IMR-90 (cell line): ENCODE results near the gene CPNE2. TPM values are rescaled to one million over a fixed set of nuclear protein-coding genes. Genes with fewer than 3 reads are reported as not detected.
A peak's percentile ranks its signal among the peaks of the same experiment; 100 is the strongest.

Source experiments
- ATAC-seq: fragments of 200-7000 bp; cut with Tn5 transposase; 2 replicates; pipeline ENCODE4 v1.9.1; 2020; ENCODE audit warnings: low read depth, mild to moderate bottlenecking, moderate library complexity
- BruUV-seq: library from RNA; stranded (reverse); fragments of 400-500 nt; replicated peaks from 2 replicates; lab custom pipeline; 2021; lab: Mats Ljungman, UMichigan
- CTCF ChIA-PET: fragments of 300-600 bp; formaldehyde crosslinking; extraction: SDS; loops from one replicate; lab custom pipeline; 2021; ENCODE audit warnings: antibody characterized with exemption; lab: Yijun Ruan, JAX
- POLR2A ChIA-PET: fragments of 300-600 bp; sonication (Branson Sonifier 250); formaldehyde crosslinking; loops from one replicate; lab custom pipeline; 2022; ENCODE audit warnings: antibody characterized with exemption; ENCODE audit not compliant: unreplicated experiment; lab: Charles Lee
- DNase-seq: peaks from one replicate; pipeline ENCODE4 v3.0.0; 2013
- H2AFZ ChIP-seq: replicated peaks from 2 replicates; pipeline ENCODE3; 2013; ENCODE audit warnings: low read length, mild to moderate bottlenecking; ENCODE audit not compliant: poor library complexity
- H2AK5ac ChIP-seq: 2 replicates; pipeline ENCODE4 v1.6.1; 2013; ENCODE audit warnings: low read depth, low read length, inconsistent platforms
- H2AK9ac ChIP-seq: replicated peaks from 2 replicates; pipeline ENCODE3; 2013; ENCODE audit warnings: mild to moderate bottlenecking, low read depth, low read length, moderate library complexity; ENCODE audit not compliant: poor library complexity
- H2BK120ac ChIP-seq: 2 replicates; pipeline ENCODE4 v1.6.1; 2013; ENCODE audit warnings: low read depth, low read length, inconsistent platforms
- H2BK15ac ChIP-seq: 3 replicates; pipeline ENCODE4 v1.6.1; 2013; ENCODE audit warnings: low read depth, low read length, inconsistent platforms
- H2BK20ac ChIP-seq: 2 replicates; pipeline ENCODE4 v1.6.1; 2013; ENCODE audit warnings: low read depth, mild to moderate bottlenecking, inconsistent platforms, low read length, moderate library complexity
- H2BK5ac ChIP-seq: 2 replicates; pipeline ENCODE4 v1.6.1; 2013; ENCODE audit warnings: mild to moderate bottlenecking, low read depth, low read length, inconsistent platforms; ENCODE audit not compliant: poor library complexity, severe bottlenecking
- H3K14ac ChIP-seq: replicated peaks from 2 replicates; pipeline ENCODE4 v1.6.1; 2013; ENCODE audit warnings: low read depth, low read length, inconsistent platforms
- H3K18ac ChIP-seq: 2 replicates; pipeline ENCODE4 v1.6.1; 2013; ENCODE audit warnings: low read depth, low read length, control low read depth
- H3K23ac ChIP-seq: 2 replicates; pipeline ENCODE4 v1.6.1; 2013; ENCODE audit warnings: low read depth, low read length, inconsistent platforms
- H3K27ac ChIP-seq: 2 replicates; pipeline ENCODE4 v1.5.1; 2013; ENCODE audit warnings: mild to moderate bottlenecking, control low read depth, low read length; ENCODE audit not compliant: insufficient read depth
- H3K27me3 ChIP-seq: 2 replicates; pipeline ENCODE4 v1.6.1; 2013; ENCODE audit warnings: low read length; ENCODE audit not compliant: control insufficient read depth, insufficient read depth
- H3K36me3 ChIP-seq: 2 replicates; pipeline ENCODE4 v1.6.1; 2013; ENCODE audit warnings: low read length, mixed read lengths; ENCODE audit not compliant: control insufficient read depth, insufficient read depth
- H3K4ac ChIP-seq: 2 replicates; pipeline ENCODE4 v1.6.1; 2013; ENCODE audit warnings: low read depth, low read length, inconsistent platforms
- H3K4me1 ChIP-seq: 2 replicates; pipeline ENCODE4 v1.6.1; 2013; ENCODE audit warnings: low read length, mixed read lengths; ENCODE audit not compliant: control insufficient read depth, insufficient read depth
- H3K4me2 ChIP-seq: 2 replicates; pipeline ENCODE4 v1.6.1; 2013; ENCODE audit warnings: low read depth, mild to moderate bottlenecking, control low read depth, low read length, moderate library complexity
- H3K4me3 ChIP-seq: 2 replicates; pipeline ENCODE4 v1.5.1; 2013; ENCODE audit warnings: low read depth, mild to moderate bottlenecking, control low read depth, low read length, moderate library complexity; ENCODE audit not compliant: insufficient read depth
- H3K56ac ChIP-seq: 2 replicates; pipeline ENCODE4 v1.6.1; 2013; ENCODE audit warnings: low read length, inconsistent platforms; ENCODE audit not compliant: insufficient read depth; ENCODE audit errors: extremely low read depth
- H3K79me1 ChIP-seq, 2 experiments: 2 replicates each; pipeline ENCODE4 v1.6.1; 2013; ENCODE audit warnings: low read length in 2 of 2, inconsistent platforms in 1 of 2, low read depth in 1 of 2
- H3K9ac ChIP-seq: 2 replicates; pipeline ENCODE4 v1.6.1; 2013; ENCODE audit warnings: low read depth, low read length, control low read depth
- H3K9me1 ChIP-seq: 2 replicates; pipeline ENCODE4 v1.6.1; 2013; ENCODE audit warnings: low read length, inconsistent platforms; ENCODE audit not compliant: insufficient read depth
- H3K9me3 ChIP-seq: 2 replicates; pipeline ENCODE4 v1.6.1; 2013; ENCODE audit warnings: low read length; ENCODE audit not compliant: control insufficient read depth, insufficient read depth
- H4K20me1 ChIP-seq: 2 replicates; pipeline ENCODE4 v1.6.1; 2013; ENCODE audit warnings: low read length, inconsistent platforms; ENCODE audit not compliant: insufficient read depth
- H4K5ac ChIP-seq: 2 replicates; pipeline ENCODE4 v1.6.1; 2013; ENCODE audit warnings: mild to moderate bottlenecking, low read depth, low read length, control low read depth
- H4K8ac ChIP-seq, 2 experiments: 2 replicates each; pipeline ENCODE4 v1.6.1; 2013; ENCODE audit warnings: low read depth in 2 of 2, low read length in 2 of 2, control low read depth in 1 of 2, inconsistent platforms in 1 of 2
- H4K91ac ChIP-seq: 2 replicates; pipeline ENCODE4 v1.6.1; 2013; ENCODE audit warnings: low read depth, low read length, inconsistent platforms; ENCODE audit not compliant: insufficient read depth
- BHLHE40 ChIP-seq: fragments of 150-350 bp; IDR thresholded peaks from 2 replicates; pipeline ENCODE4 v1.6.1; 2016; ENCODE audit warnings: mild to moderate bottlenecking, low read depth, low read length
- CHD1 ChIP-seq: IDR thresholded peaks from 2 replicates; pipeline ENCODE4 v1.6.1; 2012; ENCODE audit warnings: low read depth, low read length, improper control_type of control experiment
- MAFK ChIP-seq: IDR thresholded peaks from 2 replicates; pipeline ENCODE4 v1.6.1; 2012; ENCODE audit warnings: low read depth, low read length, improper control_type of control experiment
- MAZ ChIP-seq: IDR thresholded peaks from 2 replicates; pipeline ENCODE4 v1.6.1; 2012; ENCODE audit warnings: low read depth, mild to moderate bottlenecking, low read length, improper control_type of control experiment, moderate library complexity, borderline replicate concordance
- MXI1 ChIP-seq: IDR thresholded peaks from 2 replicates; pipeline ENCODE4 v1.6.1; 2012; ENCODE audit warnings: low read depth, mild to moderate bottlenecking, low read length, moderate library complexity, borderline replicate concordance
- RCOR1 ChIP-seq: IDR thresholded peaks from 2 replicates; pipeline ENCODE4 v1.6.1; 2012; ENCODE audit warnings: mild to moderate bottlenecking, low read length, improper control_type of control experiment; ENCODE audit not compliant: insufficient replicate concordance
- RFX5 ChIP-seq: IDR thresholded peaks from 2 replicates; pipeline ENCODE4 v1.8.0; 2012; ENCODE audit warnings: low read depth, mild to moderate bottlenecking, low read length, moderate library complexity
- SMC3 ChIP-seq: fragments of 150-350 bp; IDR thresholded peaks from 2 replicates; pipeline ENCODE4 v1.6.1; 2016; ENCODE audit warnings: low read depth, mild to moderate bottlenecking, antibody characterized with exemption, low read length, moderate library complexity
- USF2 ChIP-seq: fragments of 150-350 bp; IDR thresholded peaks from 2 replicates; pipeline ENCODE4 v1.6.1; 2017; ENCODE audit warnings: mild to moderate bottlenecking, antibody characterized with exemption, low read length, low read depth
- WGBS, 2 experiments: methylation state at CpG; one replicate each; pipeline versions ENCODE4 v1.1.5 to v1.1.7; 2013; ENCODE audit warnings: missing lambda C conversion rate in 2 of 2; ENCODE audit not compliant: insufficient read length in 1 of 2; ENCODE audit errors: extremely low coverage in 2 of 2; 5-methylcytosine and 5-hydroxymethylcytosine counted together
- dilution Hi-C: fragments of 300-500 bp; cut with HindIII; formaldehyde crosslinking; loops from one replicate; pipeline ENCODE4 v1.14.3; 2018; ENCODE audit warnings: low sequenced_read_pairs; ENCODE audit not compliant: unreplicated experiment
- in situ Hi-C: fragments of 300-500 bp; cut with MboI; formaldehyde crosslinking; loops from 3 replicates; pipeline ENCODE4 v1.14.3; 2019; ENCODE audit warnings: low sequenced_read_pairs, inconsistent platforms, mixed read lengths
- intact Hi-C: fragments of 100-400 bp; cut with micrococcal nuclease; formaldehyde crosslinking; loops from 2 replicates; pipeline ENCODE4 v1.10.0; 2022
- polyA plus RNA-seq, 3 experiments: library from polyadenylated mRNA; depleted of rRNA; stranded (reverse); fragments of >200 nt; gene quantifications; 2 replicates each; pipeline ENCODE4 v1.2.3, GENCODE V29; 2012; ENCODE audit warnings: low replicate concordance in 1 of 3
- total RNA-seq: library from RNA; depleted of rRNA; stranded (reverse); fragments of >200 nt; gene quantifications from 2 replicates; pipeline ENCODE4 v1.2.3, GENCODE V29; 2012

Gene CPNE2
- total and polyA plus RNA-seq, 2 of the 4 experiments (the other 2 are of a cell fraction) = 15.4 to 48.0 TPM

GRCh38 chr16:57115514-57116182 is 23.3 kb downstream of the CPNE2 start:
- TF ChIP-seq CHD1 = no peak
- 0 out of 2 replicates have a peak, but pooled peaks have one; percentile 15 for TF ChIP-seq MAZ
- TF ChIP-seq BHLHE40 = no peak
- no peak for TF ChIP-seq RCOR1
- no peak for TF ChIP-seq MAFK
- TF ChIP-seq SMC3 = no peak
- peak; percentile 85 for TF ChIP-seq USF2
- no peak for TF ChIP-seq MXI1
- TF ChIP-seq RFX5 = no peak
- Histone ChIP-seq H2AFZ (peak overlapping the region; percentile 80), H4K20me1 (no peaks in the 10 kb centered on the region), H3K4me3 (no peak overlapping the region), H4K5ac (no peak overlapping the region), H3K4me2 (no peak overlapping the region; the same call in 1 of the 2 replicates), H3K4me1 (peaks cover 13% of the 10 kb centered on the region), H2BK20ac (no peak overlapping the region), H3K4ac (no peak overlapping the region), H3K56ac (no peak overlapping the region), H3K9me1 (peaks cover 16% of the 10 kb centered on the region; the same call in 1 of the 2 replicates), H2BK15ac (no peak overlapping the region), H4K91ac (no peak overlapping the region), H3K27me3 (no peaks in the 10 kb centered on the region), H3K79me1 (peaks cover 0 to 10% of the 10 kb centered on the region in 2 experiments; a peak in 1 of 4 replicates), H3K27ac (no peak overlapping the region), H2BK120ac (no peak overlapping the region), H3K18ac (no peak overlapping the region), H3K14ac (no peak overlapping the region), H2BK5ac (no peak overlapping the region), H3K9me3 (no peaks in the 10 kb centered on the region), H2AK5ac (no peak overlapping the region), H3K36me3 (no peaks in the 10 kb centered on the region; the same call in 1 of the 2 replicates), H3K23ac (no peak overlapping the region), H2AK9ac (no peak overlapping the region), H3K9ac (no peak overlapping the region), H4K8ac (peak overlapping the region in 1 of 2 experiments; percentile 62; a peak in 1 of 4 replicates)
- ChIA-PET CTCF (interaction anchor here (0.6 kb wide), 1 partner anchor 32 kb away, joined by 3 read pairs; no protein-coding TSS in a partner anchor), POLR2A (no interaction called here)
- dilution Hi-C loops (no loop called here), intact Hi-C loops (no loop called here), in situ Hi-C loops (no loop called here)
- peak; percentile 28 for DNase-seq
- no TSS peak for BruUV-seq
- 42% methylated on average over 19 of the region's 25 CpGs; no CpG with 5 or more reads in 1 of the 2 experiments for WGBS, 2 experiments
- peak; percentile 66 for ATAC-seq
